Measurements from ENCODE around the gene GRSF1.

GRCh38 chr4:70833675-70834074, 6.0 kb downstream of the GRSF1 start:
- TF ChIP-seq RBBP5 (conservative IDR thresholded peaks at IDR 0.05) (no peak), SMC3 (IDR thresholded peaks at IDR 0.05; ENCODE audit: borderline replicate concordance, low read length) (no peak), CTCF (IDR thresholded peaks at IDR 0.05 in 2 of 3, conservative IDR thresholded peaks at IDR 0.05 in 1 of 3; ENCODE audit: control insufficient read depth in 2 of 3, extremely low read depth in 1 of 3, insufficient read depth in 1 of 3, low read depth in 3 of 3, low read length in 3 of 3) (no peak), POLR2A (IDR thresholded peaks at IDR 0.05; ENCODE audit: low read depth, low read length) (no peak)

Measured in GM12878 (cell line).